H1 (cell line): ENCODE data around the gene RRM2. TPM values are rescaled to one million over a fixed set of nuclear protein-coding genes. Genes with fewer than 3 reads are reported as not detected.

Experiments
- CTCF ChIA-PET: fragments of 300-600 bp; sonication (Branson Sonifier 250); formaldehyde crosslinking; loops from one replicate; lab custom pipeline; 2021; ENCODE audit not compliant: partially characterized antibody; lab: Charles Lee
- POLR2A ChIA-PET: fragments of 300-600 bp; sonication (Branson Sonifier 250); formaldehyde crosslinking; loops from one replicate; lab custom pipeline; 2021; ENCODE audit warnings: inconsistent platforms; ENCODE audit not compliant: partially characterized antibody; lab: Charles Lee
- DNase-seq, 2 experiments: peaks; one replicate each; pipeline versions ENCODE4 v3.0.0 to v3.0.0-alpha.2; 2010 to 2022; ENCODE audit warnings: low spot score in 2 of 2, low read depth in 1 of 2, mixed read lengths in 1 of 2
- FAIRE-seq: peaks from 2 replicates; lab custom pipeline; 2011; peaks lifted over from hg19 to GRCh38; lab: Jason Lieb, UNC
- H2AFZ ChIP-seq: 2 replicates; pipeline ENCODE4 v1.8.1; 2012; ENCODE audit warnings: low read length, inconsistent platforms
- H2AK5ac ChIP-seq: 2 replicates; pipeline ENCODE4 v1.6.1; 2013; ENCODE audit warnings: low read depth, low read length
- H2BK120ac ChIP-seq: replicated peaks from 2 replicates; pipeline ENCODE3; 2013; ENCODE audit warnings: low read depth, low read length, inconsistent platforms
- H2BK12ac ChIP-seq: 2 replicates; pipeline ENCODE4 v1.6.1; 2013; ENCODE audit warnings: low read depth, low read length
- H2BK15ac ChIP-seq: 2 replicates; pipeline ENCODE4 v1.6.1; 2013; ENCODE audit warnings: low read length
- H2BK20ac ChIP-seq: 2 replicates; pipeline ENCODE4 v1.6.1; 2013; ENCODE audit warnings: low read length
- H2BK5ac ChIP-seq: 2 replicates; pipeline ENCODE4 v1.6.1; 2013; ENCODE audit warnings: low read depth, low read length
- H3K14ac ChIP-seq: 2 replicates; pipeline ENCODE4 v1.6.1; 2013; ENCODE audit warnings: inconsistent platforms; ENCODE audit not compliant: insufficient read length
- H3K18ac ChIP-seq: 2 replicates; pipeline ENCODE4 v1.6.1; 2013; ENCODE audit warnings: low read length; ENCODE audit errors: extremely low read depth
- H3K23ac ChIP-seq: 2 replicates; pipeline ENCODE4 v1.6.1; 2013; ENCODE audit warnings: inconsistent platforms; ENCODE audit not compliant: insufficient read length
- H3K23me2 ChIP-seq: 2 replicates; pipeline ENCODE4 v1.6.1; 2013; ENCODE audit warnings: low read depth, low read length
- H3K27ac ChIP-seq: 2 replicates; pipeline ENCODE4 v1.6.1; 2011; ENCODE audit warnings: low read depth, low read length, inconsistent platforms
- H3K27me3 ChIP-seq, 4 experiments: replicated peaks in 1 of 4; 1 replicate in 1 of 4; 2 replicates in 3 of 4; pipeline versions ENCODE4 v1.6.1 to v1.8.1; 2011 to 2013; ENCODE audit warnings: low read length in 3 of 4, mild to moderate bottlenecking in 3 of 4, inconsistent platforms in 2 of 4, mixed read lengths in 2 of 4, moderate library complexity in 1 of 4; ENCODE audit not compliant: control insufficient read depth in 3 of 4, insufficient read depth in 3 of 4; ENCODE audit errors: extremely low read depth in 1 of 4
- H3K36me3 ChIP-seq, 4 experiments: 2 replicates each; pipeline versions ENCODE4 v1.6.1 to v1.8.1; 2011 to 2013; ENCODE audit warnings: mild to moderate bottlenecking in 4 of 4, low read length in 3 of 4, moderate library complexity in 2 of 4, control low read depth in 1 of 4, inconsistent platforms in 1 of 4; ENCODE audit not compliant: insufficient read depth in 4 of 4, control insufficient read depth in 2 of 4
- H3K4ac ChIP-seq: replicated peaks from 2 replicates; pipeline ENCODE3; 2013; ENCODE audit warnings: low read length, low read depth, mixed read lengths, inconsistent platforms; ENCODE audit not compliant: insufficient read length
- H3K4me1 ChIP-seq, 4 experiments: replicated peaks in 1 of 4; 1 replicate in 1 of 4; 2 replicates in 3 of 4; pipeline versions ENCODE4 v1.6.1 to v1.8.1; 2011 to 2013; ENCODE audit warnings: low read length in 3 of 4, inconsistent platforms in 2 of 4, mixed read lengths in 1 of 4; ENCODE audit not compliant: insufficient read depth in 4 of 4, control insufficient read depth in 3 of 4
- H3K4me2 ChIP-seq, 2 experiments: 2 replicates each; pipeline versions ENCODE4 v1.6.1 to v1.8.1; 2011 to 2013; ENCODE audit warnings: low read depth in 2 of 2, low read length in 2 of 2, control low read depth in 1 of 2, inconsistent platforms in 1 of 2, mild to moderate bottlenecking in 1 of 2; ENCODE audit not compliant: insufficient read depth in 1 of 2
- H3K4me3 ChIP-seq, 4 experiments: fragments of 200-600, 300-600 bp in 1 of 4; sonication (generic), shearing (Covaris generic), sonication (Bioruptor Twin) in 1 of 4; 2 replicates each; pipeline versions ENCODE4 v1.5.1 to v1.8.1; 2011 to 2016; ENCODE audit warnings: low read length in 4 of 4, low read depth in 3 of 4, control low read depth in 2 of 4, inconsistent platforms in 2 of 4, mild to moderate bottlenecking in 2 of 4, mixed read lengths in 1 of 4, moderate library complexity in 1 of 4; ENCODE audit not compliant: insufficient read depth in 2 of 4; ENCODE audit errors: extremely low read depth in 1 of 4
- H3K56ac ChIP-seq: replicated peaks from 2 replicates; pipeline ENCODE3; 2013; ENCODE audit warnings: low read depth, mild to moderate bottlenecking, mixed read lengths, low read length, inconsistent platforms; ENCODE audit not compliant: insufficient read length
- H3K79me1 ChIP-seq: 2 replicates; pipeline ENCODE4 v1.6.1; 2013; ENCODE audit warnings: low read depth, low read length, control low read depth
- H3K79me2 ChIP-seq, 2 experiments: 2 replicates each; pipeline versions ENCODE4 v1.6.1 to v1.8.1; 2012 to 2013; ENCODE audit warnings: low read length in 2 of 2, mild to moderate bottlenecking in 2 of 2, inconsistent platforms in 1 of 2; ENCODE audit not compliant: insufficient read depth in 2 of 2, control insufficient read depth in 1 of 2
- H3K9ac ChIP-seq, 4 experiments: replicated peaks in 1 of 4; 1 replicate in 1 of 4; 2 replicates in 3 of 4; pipeline versions ENCODE4 v1.6.1 to v1.8.1; 2011 to 2013; ENCODE audit warnings: low read depth in 3 of 4, low read length in 3 of 4, control low read depth in 2 of 4, mild to moderate bottlenecking in 2 of 4, moderate library complexity in 2 of 4, inconsistent platforms in 1 of 4; ENCODE audit errors: extremely low read depth in 1 of 4
- H3K9me3 ChIP-seq, 2 experiments: 2 replicates each; pipeline versions ENCODE4 v1.6.1 to v1.8.1; 2012 to 2013; ENCODE audit warnings: mild to moderate bottlenecking in 2 of 2, moderate library complexity in 2 of 2, control low read depth in 1 of 2, inconsistent platforms in 1 of 2, low read depth in 1 of 2, low read length in 1 of 2, mixed read lengths in 1 of 2; ENCODE audit not compliant: insufficient read depth in 2 of 2
- H4K20me1 ChIP-seq, 2 experiments: replicated peaks in 1 of 2; 2 replicates each; pipeline versions ENCODE3 to v1.8.1; 2011 to 2013; ENCODE audit warnings: inconsistent platforms in 2 of 2, low read length in 2 of 2, mild to moderate bottlenecking in 1 of 2; ENCODE audit not compliant: insufficient read depth in 2 of 2, control insufficient read depth in 1 of 2
- H4K5ac ChIP-seq: 2 replicates; pipeline ENCODE4 v1.6.1; 2013; ENCODE audit warnings: low read length, low read depth, mixed read lengths, inconsistent platforms; ENCODE audit not compliant: insufficient read length
- H4K8ac ChIP-seq: 2 replicates; pipeline ENCODE4 v1.8.0; 2013; ENCODE audit warnings: mild to moderate bottlenecking, moderate library complexity, low read length, inconsistent platforms; ENCODE audit not compliant: insufficient read depth; ENCODE audit errors: extremely low read depth
- H4K91ac ChIP-seq: replicated peaks from 2 replicates; pipeline ENCODE3; 2013; ENCODE audit warnings: low read length, mixed read lengths, inconsistent platforms; ENCODE audit not compliant: insufficient read length
- ASH2L ChIP-seq: fragments of 200-600, 300-600 bp; sonication (generic); IDR thresholded peaks from one replicate; pipeline ENCODE4 v1.7.1; 2017; ENCODE audit warnings: low read length
- CBX8 ChIP-seq: fragments of 300-800, 300-1000 bp; sonication (generic); IDR thresholded peaks from 2 replicates; pipeline ENCODE4 v1.7.1; 2016; ENCODE audit warnings: low read depth, low read length, borderline replicate concordance
- NRF1 ChIP-seq: IDR thresholded peaks from 2 replicates; pipeline ENCODE4 v1.6.1; 2011; ENCODE audit warnings: mild to moderate bottlenecking, low read depth, low read length, improper control_type of control experiment
- RFX5 ChIP-seq: IDR thresholded peaks from 2 replicates; pipeline ENCODE4 v1.6.1; 2011; ENCODE audit warnings: low read depth, low read length, improper control_type of control experiment, borderline replicate concordance
- SP4 ChIP-seq: IDR thresholded peaks from 2 replicates; pipeline ENCODE4 v1.6.1; 2012; ENCODE audit warnings: low read length, inconsistent platforms
- WGBS, 2 experiments: shearing (Covaris generic) in 1 of 2; methylation state at CpG; one replicate each; pipeline versions ENCODE4 v1.1.6 to v1.1.7; 2013 to 2015; ENCODE audit warnings: low lambda C conversion rate in 2 of 2, mixed read lengths in 2 of 2, inconsistent platforms in 1 of 2, low coverage in 1 of 2, missing lambda C conversion rate in 1 of 2; ENCODE audit not compliant: insufficient replicate concordance in 2 of 2, insufficient coverage in 1 of 2, insufficient read length in 1 of 2; ENCODE audit errors: extremely low coverage in 1 of 2, missing lambda C conversion rate in 1 of 2; 5-methylcytosine and 5-hydroxymethylcytosine counted together
- polyA plus RNA-seq, 7 experiments: library from polyadenylated mRNA; depleted of rRNA in 3 of 7; stranded (reverse) in 5 of 7; unstranded in 2 of 7; fragments of >200 nt in 5 of 7; fragments of 200-250 nt in 2 of 7; gene quantifications; 1 replicate in 5 of 7; 2 replicates in 1 of 7; 4 replicates in 1 of 7; pipeline versions ENCODE4 v1.2.1 to v1.2.3, GENCODE V29; 2011 to 2013; ENCODE audit warnings: missing spikeins in 2 of 7, mixed read lengths in 2 of 7
- total RNA-seq: library from RNA; stranded (reverse); fragmentation: NEBNext Ultra II Directional; extraction: Animal tissue kit (Norgen Biotek cat#: 25700); gene quantifications from 2 replicates; pipeline ENCODE4 v1.2.1, GENCODE V29; 2021

The RRM2 gene
- total and polyA plus RNA-seq, 2 of the 8 experiments (the other 6 are each of a cell fraction or from before 2014, with no cell fraction given): 37.7 to 215 TPM

DNA sequence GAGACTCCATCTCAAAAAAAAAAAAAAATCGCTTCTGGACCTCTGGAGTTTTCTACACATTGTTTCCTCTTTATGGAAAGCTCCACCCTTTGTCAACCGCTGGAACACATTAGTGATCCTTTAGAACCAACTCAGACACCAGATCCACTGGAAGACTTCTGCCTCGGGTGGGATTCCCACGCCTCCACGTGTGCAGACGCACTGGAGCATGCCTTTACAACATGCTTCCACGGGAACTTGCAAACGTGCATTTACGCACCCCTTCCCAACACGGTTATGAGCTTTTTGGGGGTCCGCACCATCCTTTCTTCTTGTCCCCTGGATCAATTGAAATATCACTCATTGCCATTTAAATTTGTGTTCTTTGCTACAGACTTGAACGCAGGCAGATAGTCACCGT lies 47.4 kb upstream of the RRM2 start:
- FAIRE-seq (no peak), DNase-seq (no peak)
- H3K9me3 ChIP-seq: no peaks in the 10 kb centered on the region
- H4K91ac ChIP-seq: no peak overlapping the region
- H2AFZ ChIP-seq: no peak overlapping the region
- no peak overlapping the region for H2BK15ac ChIP-seq
- ChIA-PET CTCF (interaction anchor here (0.7 to 20.0 kb wide), 6 partner anchors 19 to 722 kb away, joined by 3 to 429 read pairs (median 10); no protein-coding TSS in a partner anchor), POLR2A (interaction anchor here (1.2 kb wide), 1 partner anchor 10 kb away, joined by 3 read pairs; no protein-coding TSS in a partner anchor)
- TF ChIP-seq RFX5 (no peak), SP4 (no peak), ASH2L (no peak), NRF1 (no peak), CBX8 (no peak)
- H3K9ac ChIP-seq: no peak overlapping the region
- no peak overlapping the region for H2AK5ac ChIP-seq
- H3K36me3 ChIP-seq: no peaks in the 10 kb centered on the region
- peaks cover 5% of the 10 kb centered on the region; the same call in 1 of the 2 replicates for H3K23me2 ChIP-seq
- H3K4me3 ChIP-seq: no peak overlapping the region
- no peak overlapping the region for H4K5ac ChIP-seq
- no peak overlapping the region for H3K4ac ChIP-seq
- H3K79me2 ChIP-seq: no peaks in the 10 kb centered on the region
- H3K18ac ChIP-seq: no peak overlapping the region
- no peak overlapping the region for H2BK12ac ChIP-seq
- no peak overlapping the region for H3K56ac ChIP-seq
- no peak overlapping the region for H3K14ac ChIP-seq
- H3K4me1 ChIP-seq: peaks cover 2 to 14% (median 8%) of the 10 kb centered on the region in 4 experiments; a peak in 4 of 7 replicates
- H3K4me2 ChIP-seq: no peak overlapping the region
- no peak overlapping the region for H4K8ac ChIP-seq
- H3K23ac ChIP-seq: no peak overlapping the region
- no peaks in the 10 kb centered on the region for H3K79me1 ChIP-seq
- H2BK120ac ChIP-seq: no peak overlapping the region
- no peak overlapping the region for H2BK20ac ChIP-seq
- no peak overlapping the region for H2BK5ac ChIP-seq
- WGBS, 2 experiments: 69% methylated on average over 12 of the region's 13 CpGs; no CpG with 5 or more reads in 1 of the 2 experiments
- H4K20me1 ChIP-seq: no peaks in the 10 kb centered on the region
- H3K27me3 ChIP-seq: peaks cover 7 to 19% (median 17%) of the 10 kb centered on the region in 4 experiments
- H3K27ac ChIP-seq: no peak overlapping the region
